Upper lobe of left lung (tissue), 6 donors: ENCODE measurements around the gene CACNG7. TPM values are rescaled to one million over a fixed set of nuclear protein-coding genes. Genes with fewer than 3 reads are reported as not detected.
A peak's percentile ranks its signal among the peaks of the same experiment; 100 is the strongest.

ENCODE experiments used
- ATAC-seq, 2 donors: fragments of 200-7000 bp; cut with Tn5 transposase; one replicate each; pipeline ENCODE4 v1.9.1; 2022; ENCODE audit warnings: mild to moderate bottlenecking in 2 of 2, moderate library complexity in 2 of 2; ENCODE audit not compliant: low FRiP score in 2 of 2
- DNase-seq, 2 donors: peaks; one replicate each; pipeline ENCODE4 v3.0.0-alpha.2; 2019 to 2020
- H3K27ac ChIP-seq, 4 donors: fragments of 200-600 bp; sonication (generic); one replicate each; pipeline ENCODE4 v1.5.1; 2016 to 2019
- H3K27me3 ChIP-seq, 4 donors: fragments of 200-600 bp; sonication (generic); one replicate each; pipeline ENCODE4 v1.5.1; 2017 to 2019
- H3K36me3 ChIP-seq, 4 donors: fragments of 200-600 bp; sonication (generic); one replicate each; pipeline ENCODE4 v1.5.1; 2016 to 2019
- H3K4me1 ChIP-seq, 4 donors: fragments of 200-600 bp; sonication (generic); one replicate each; pipeline ENCODE4 v1.5.1; 2018 to 2019
- H3K4me3 ChIP-seq, 4 donors: fragments of 200-600 bp; sonication (generic); one replicate each; pipeline ENCODE4 v1.5.1; 2017 to 2019; ENCODE audit warnings: mild to moderate bottlenecking in 2 of 4, moderate library complexity in 1 of 4
- H3K9me3 ChIP-seq, 4 donors: fragments of 200-600 bp; sonication (generic); one replicate each; pipeline ENCODE4 v1.5.1; 2018 to 2019
- EP300 ChIP-seq, 4 donors: sonication (generic); formaldehyde crosslinking; IDR thresholded peaks; one replicate each; pipeline ENCODE4 v1.5.1; 2017; ENCODE audit warnings: antibody characterized with exemption in 4 of 4, control low read depth in 2 of 4
- POLR2A ChIP-seq, 4 donors: fragments of 450-650 bp; IDR thresholded peaks; one replicate each; pipeline ENCODE4 v1.5.1; 2016 to 2017; ENCODE audit warnings: antibody characterized with exemption in 4 of 4, mild to moderate bottlenecking in 2 of 4
- POLR2AphosphoS5 ChIP-seq, 2 donors: sonication (generic); formaldehyde crosslinking; IDR thresholded peaks; one replicate each; pipeline ENCODE4 v1.5.1; 2017; ENCODE audit warnings: antibody characterized with exemption in 2 of 2
- WGBS, 2 donors: methylation state at CpG; one replicate each; pipeline ENCODE4 v1.1.5; 2017 to 2018; 5-methylcytosine and 5-hydroxymethylcytosine counted together
- total RNA-seq, 6 donors: library from RNA; depleted of rRNA in 4 of 6; stranded (reverse); fragments of >200 nt in 4 of 6; gene quantifications; one replicate each; pipeline versions ENCODE4 v1.1.0 to v1.2.1, GENCODE V29; 2016 to 2021
- TF ChIP-seq, protein P1 (sequence below), 6 experiments: fragments of 450-650 bp in 4 of 6; fragments of 200-600 bp in 2 of 6; sonication (generic) in 2 of 6; IDR thresholded peaks; one replicate each; pipeline ENCODE4 v1.5.1; 2016 to 2019; ENCODE audit warnings: antibody characterized with exemption in 6 of 6
- donor health status: DM: no; HTN: no; CAD: no; lungs with moderate emphysema.
- donor health status: DM: no; HTN: yes; CAD: no; lungs with severe emphysema.

Gene CACNG7
- total RNA-seq, 6 donors from 2014 or later: not detected

DNA sequence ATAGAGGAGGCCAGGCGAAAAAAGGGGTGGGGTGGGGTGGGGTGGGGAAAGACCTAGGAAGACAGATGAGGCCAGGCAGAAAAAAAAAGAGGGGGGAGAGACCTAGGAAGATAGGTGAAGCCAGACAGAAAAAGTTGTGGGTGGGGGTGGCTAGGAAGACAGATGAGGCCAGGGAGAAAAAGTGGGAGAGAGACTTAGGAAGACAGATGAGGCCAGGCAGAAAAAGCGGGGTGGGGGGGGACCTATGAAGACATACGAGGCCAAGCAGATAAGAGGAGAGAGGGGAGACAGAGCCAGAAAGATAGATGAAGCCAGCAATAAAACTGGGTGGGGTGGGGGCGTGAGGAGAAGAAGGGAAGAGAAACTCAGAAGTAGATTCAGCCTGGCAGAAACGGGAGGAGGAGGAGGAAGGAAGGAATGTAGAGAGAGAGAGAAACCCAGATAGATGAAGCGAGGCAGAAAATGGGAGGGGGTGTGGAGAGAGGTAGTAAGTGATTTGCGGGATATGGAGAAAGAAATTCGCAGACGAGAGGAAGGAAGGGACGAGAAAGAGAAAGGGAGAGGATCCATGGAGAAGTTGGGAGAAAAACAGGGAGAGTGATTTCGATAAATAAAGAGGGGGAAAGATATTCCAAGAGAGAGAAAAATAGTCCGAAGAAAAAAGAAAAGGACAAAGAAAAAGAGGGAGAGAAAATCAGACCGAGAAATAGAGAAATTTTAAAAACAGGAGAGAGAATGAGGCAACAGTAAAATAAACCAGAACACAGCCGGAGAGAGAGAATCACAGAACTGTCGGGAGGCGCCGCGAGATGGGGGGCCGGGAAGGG is 70.1 kb downstream of the CACNG7 start:
- no peak for DNase-seq
- H3K27me3 ChIP-seq: peaks cover 2 to 48% (median 25%) of the 10 kb centered on the region in 4 donors
- no peaks in the 10 kb centered on the region for H3K36me3 ChIP-seq
- H3K4me3 ChIP-seq: peak overlapping the region in 2 of 4 donors; percentile 20 to 42
- peaks cover 21 to 42% (median 28%) of the 10 kb centered on the region in 4 donors for H3K4me1 ChIP-seq
- no peak for ATAC-seq
- WGBS, 2 donors: 4 to 5% methylated on average over 18 to 19 of the region's 19 CpGs
- no peak overlapping the region for H3K27ac ChIP-seq
- TF ChIP-seq EP300 (IDR thresholded peaks at IDR 0.05) (no peak), POLR2AphosphoS5 (IDR thresholded peaks at IDR 0.05) (no peak), POLR2A (IDR thresholded peaks at IDR 0.05) (no peak)
- TF ChIP-seq, protein P1, sequence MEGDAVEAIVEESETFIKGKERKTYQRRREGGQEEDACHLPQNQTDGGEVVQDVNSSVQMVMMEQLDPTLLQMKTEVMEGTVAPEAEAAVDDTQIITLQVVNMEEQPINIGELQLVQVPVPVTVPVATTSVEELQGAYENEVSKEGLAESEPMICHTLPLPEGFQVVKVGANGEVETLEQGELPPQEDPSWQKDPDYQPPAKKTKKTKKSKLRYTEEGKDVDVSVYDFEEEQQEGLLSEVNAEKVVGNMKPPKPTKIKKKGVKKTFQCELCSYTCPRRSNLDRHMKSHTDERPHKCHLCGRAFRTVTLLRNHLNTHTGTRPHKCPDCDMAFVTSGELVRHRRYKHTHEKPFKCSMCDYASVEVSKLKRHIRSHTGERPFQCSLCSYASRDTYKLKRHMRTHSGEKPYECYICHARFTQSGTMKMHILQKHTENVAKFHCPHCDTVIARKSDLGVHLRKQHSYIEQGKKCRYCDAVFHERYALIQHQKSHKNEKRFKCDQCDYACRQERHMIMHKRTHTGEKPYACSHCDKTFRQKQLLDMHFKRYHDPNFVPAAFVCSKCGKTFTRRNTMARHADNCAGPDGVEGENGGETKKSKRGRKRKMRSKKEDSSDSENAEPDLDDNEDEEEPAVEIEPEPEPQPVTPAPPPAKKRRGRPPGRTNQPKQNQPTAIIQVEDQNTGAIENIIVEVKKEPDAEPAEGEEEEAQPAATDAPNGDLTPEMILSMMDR (IDR thresholded peaks at IDR 0.05): no peak
- peaks cover 0 to 5% (median 0%) of the 10 kb centered on the region in 4 donors for H3K9me3 ChIP-seq

DNA sequence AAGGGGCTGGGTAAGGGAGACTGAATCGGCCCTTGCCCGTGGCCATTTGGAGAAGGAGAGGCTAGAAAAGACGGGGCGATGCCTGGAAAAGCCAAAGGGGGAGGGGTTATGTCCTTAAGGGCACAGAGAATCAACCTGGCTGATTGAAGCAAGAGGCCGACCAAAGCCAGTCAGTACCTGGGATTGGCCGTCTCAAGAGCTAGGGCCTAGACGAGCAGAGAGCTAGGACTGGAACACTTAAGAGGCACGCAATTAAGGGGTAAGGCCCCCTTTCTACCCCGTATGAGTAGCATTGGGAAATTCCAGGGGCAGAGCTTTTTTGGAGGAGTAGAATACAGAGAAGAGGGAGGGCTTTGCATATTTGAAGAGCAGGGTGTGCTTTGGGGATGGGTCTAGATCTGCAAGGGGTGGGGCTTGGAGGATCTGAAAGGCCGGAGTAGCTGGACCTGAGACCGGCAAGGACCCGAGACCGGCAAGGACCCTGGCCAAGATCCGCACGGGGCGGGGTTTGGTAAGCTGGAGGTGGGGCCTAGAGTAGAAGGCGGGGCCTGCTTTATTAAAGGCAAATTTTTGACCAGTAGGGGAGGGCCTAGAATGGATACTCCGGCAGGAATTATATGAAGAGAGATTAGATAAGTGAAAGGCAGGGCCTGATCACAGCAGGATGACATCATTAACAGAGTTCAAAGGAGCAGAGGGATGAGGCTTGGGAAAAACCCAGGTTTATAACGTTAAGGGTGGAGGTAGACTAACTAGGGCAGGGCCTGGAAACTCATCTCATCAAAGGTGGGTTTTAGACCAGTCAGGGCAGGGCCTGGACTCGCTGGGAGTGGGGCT is 71.7 kb downstream of the CACNG7 start:
- no peak for TF ChIP-seq EP300 (IDR thresholded peaks at IDR 0.05)
- TF ChIP-seq, protein P1 (IDR thresholded peaks at IDR 0.05): no peak
- no peak for TF ChIP-seq POLR2AphosphoS5 (IDR thresholded peaks at IDR 0.05)
- no peak for TF ChIP-seq POLR2A (IDR thresholded peaks at IDR 0.05)
- H3K27me3 ChIP-seq: peaks cover 2 to 48% (median 25%) of the 10 kb centered on the region in 4 donors
- DNase-seq: no peak

DNA sequence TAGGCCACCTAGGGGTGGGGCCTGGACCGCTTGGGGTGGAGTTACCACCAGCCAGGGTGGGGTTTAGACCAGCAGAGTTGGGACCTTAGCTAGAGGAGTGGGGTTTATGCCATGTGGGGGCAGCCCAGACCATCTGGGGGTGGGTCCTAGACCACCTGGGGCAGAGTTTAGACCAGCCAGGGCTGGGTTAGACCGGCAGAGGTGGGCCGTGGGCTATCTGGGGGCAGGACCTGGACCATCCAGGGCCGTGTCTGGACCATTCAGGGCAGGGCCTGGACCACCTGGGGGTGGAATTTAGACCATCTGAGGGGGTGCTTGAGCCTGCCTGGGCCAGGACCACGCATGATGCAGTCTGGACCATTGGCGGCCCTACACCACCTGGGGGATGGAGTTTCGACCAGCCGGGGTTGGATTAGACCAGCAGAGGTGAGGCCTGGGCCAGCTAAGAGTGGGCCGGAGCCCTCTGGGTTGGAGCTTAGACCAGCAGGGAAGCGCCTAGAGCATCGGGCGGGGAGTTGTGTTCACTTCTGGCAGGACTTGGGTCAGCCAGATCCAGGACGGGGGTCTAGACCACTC is 72.4 kb downstream of the CACNG7 start:
- Histone ChIP-seq H3K4me1 (peaks cover 21 to 42% (median 28%) of the 10 kb centered on the region in 4 donors), H3K36me3 (no peaks in the 10 kb centered on the region), H3K4me3 (peak overlapping the region in 1 of 4 donors; percentile 40), H3K9me3 (peaks cover 0 to 5% (median 0%) of the 10 kb centered on the region in 4 donors), H3K27ac (no peak overlapping the region), H3K27me3 (peaks cover 2 to 48% (median 25%) of the 10 kb centered on the region in 4 donors)
- WGBS, 2 donors: 76 to 83% methylated on average over 1 to 13 of the region's 13 CpGs
- no peak for TF ChIP-seq POLR2AphosphoS5 (IDR thresholded peaks at IDR 0.05)
- ATAC-seq: no peak
- no peak for DNase-seq

More for the DNA sequence above, 71.7 kb downstream of the CACNG7 start:
- ATAC-seq: no peak
- Histone ChIP-seq H3K36me3 (no peaks in the 10 kb centered on the region), H3K4me3 (peak overlapping the region in 3 of 4 donors; percentile 20 to 42 (median 29)), H3K4me1 (peaks cover 21 to 42% (median 28%) of the 10 kb centered on the region in 4 donors), H3K9me3 (peaks cover 0 to 5% (median 0%) of the 10 kb centered on the region in 4 donors), H3K27ac (no peak overlapping the region)
- WGBS, 2 donors: 35 to 45% methylated on average over 20 of the region's 20 CpGs

DNA sequence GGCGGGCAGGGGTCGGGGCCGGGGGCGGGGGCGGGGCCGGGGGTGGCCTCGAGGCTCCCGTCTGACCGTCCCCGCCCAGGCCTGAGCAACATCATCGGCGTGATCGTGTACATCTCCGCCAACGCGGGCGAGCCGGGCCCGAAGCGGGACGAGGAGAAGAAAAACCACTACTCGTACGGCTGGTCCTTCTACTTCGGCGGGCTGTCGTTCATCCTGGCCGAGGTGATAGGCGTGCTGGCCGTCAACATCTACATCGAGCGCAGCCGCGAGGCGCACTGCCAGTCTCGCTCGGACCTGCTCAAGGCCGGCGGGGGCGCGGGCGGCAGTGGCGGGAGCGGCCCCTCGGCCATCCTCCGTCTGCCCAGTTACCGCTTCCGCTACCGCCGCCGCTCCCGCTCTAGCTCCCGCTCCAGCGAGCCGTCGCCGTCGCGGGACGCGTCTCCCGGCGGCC is 72.9 kb downstream of the CACNG7 start:
- Histone ChIP-seq H3K4me1 (peaks cover 21 to 42% (median 28%) of the 10 kb centered on the region in 4 donors), H3K27me3 (peaks cover 2 to 48% (median 25%) of the 10 kb centered on the region in 4 donors), H3K36me3 (no peaks in the 10 kb centered on the region), H3K4me3 (peak overlapping the region in 3 of 4 donors; percentile 9 to 40 (median 30)), H3K9me3 (peaks cover 0 to 5% (median 0%) of the 10 kb centered on the region in 4 donors), H3K27ac (peak overlapping the region in 1 of 4 donors; percentile 45)
- ATAC-seq: no peak
- peak in 1 of 2 donors; percentile 85 for DNase-seq
- TF ChIP-seq POLR2A (IDR thresholded peaks at IDR 0.05) (no peak), POLR2AphosphoS5 (IDR thresholded peaks at IDR 0.05) (no peak), EP300 (IDR thresholded peaks at IDR 0.05) (no peak)
- TF ChIP-seq, protein P1 (IDR thresholded peaks at IDR 0.05): no peak
- 24% methylated on average over 16 of the region's 62 CpGs; no CpG with 5 or more reads in 1 of the 2 donors for WGBS, 2 donors
